ENCODE data around the gene TDG.

The TDG gene

GRCh38 chr12:103960616-103961227 lies 5.0 kb upstream of the TDG start:
- no peak for TF ChIP-seq CTCF (IDR thresholded peaks at IDR 0.05; ENCODE audit: insufficient read depth, missing control alignments)
- FAIRE-seq: no peak
- DNase-seq (ENCODE audit: insufficient read length, low spot score): no peak

- no peak for FAIRE-seq
Measured at GRCh38 chr12:103962493-103962892, 3.2 kb upstream of the TDG start.

GRCh38 chr12:103964805-103965204 lies 867 bp upstream of the TDG start:
- TF ChIP-seq CTCF (IDR thresholded peaks at IDR 0.05; ENCODE audit: insufficient read depth, missing control alignments): no peak
- FAIRE-seq (no peak), DNase-seq (ENCODE audit: insufficient read length, low spot score) (no peak)

More at GRCh38 chr12:103962493-103962892, 3.2 kb upstream of the TDG start:
- DNase-seq (ENCODE audit: insufficient read length, low spot score): no peak
- TF ChIP-seq CTCF (IDR thresholded peaks at IDR 0.05; ENCODE audit: insufficient read depth, missing control alignments): no peak

- DNase-seq (ENCODE audit: insufficient read length, low spot score): no peak
- no peak for FAIRE-seq
Measured at GRCh38 chr12:103965255-103965589, 450 bp upstream of the TDG start.

GRCh38 chr12:103966736-103967135 lies 1.1 kb downstream of the TDG start:
- DNase-seq (ENCODE audit: insufficient read length, low spot score): no peak
- no peak for TF ChIP-seq CTCF (IDR thresholded peaks at IDR 0.05; ENCODE audit: insufficient read depth, missing control alignments)
- FAIRE-seq: no peak

More at GRCh38 chr12:103965255-103965589, 450 bp upstream of the TDG start:
- TF ChIP-seq CTCF (IDR thresholded peaks at IDR 0.05; ENCODE audit: insufficient read depth, missing control alignments): no peak

GRCh38 chr12:103969391-103969790 lies 3.7 kb downstream of the TDG start:
- TF ChIP-seq CTCF (IDR thresholded peaks at IDR 0.05; ENCODE audit: insufficient read depth, missing control alignments): no peak
- DNase-seq (ENCODE audit: insufficient read length, low spot score) (no peak), FAIRE-seq (no peak)

GRCh38 chr12:103973909-103974308 lies 8.2 kb downstream of the TDG start:
- no peak for FAIRE-seq
- TF ChIP-seq CTCF (IDR thresholded peaks at IDR 0.05; ENCODE audit: insufficient read depth, missing control alignments): no peak

More at GRCh38 chr12:103973909-103974308, 8.2 kb downstream of the TDG start:
- DNase-seq (ENCODE audit: insufficient read length, low spot score): no peak
